ENCODE measurements around the gene SLC25A30. TPM values are rescaled to one million over a fixed set of nuclear protein-coding genes. Genes with fewer than 3 reads are reported as not detected.

Gene SLC25A30
- total and polyA plus RNA-seq, 11 donors: 27.9 to 208 (median 117) TPM

DNA sequence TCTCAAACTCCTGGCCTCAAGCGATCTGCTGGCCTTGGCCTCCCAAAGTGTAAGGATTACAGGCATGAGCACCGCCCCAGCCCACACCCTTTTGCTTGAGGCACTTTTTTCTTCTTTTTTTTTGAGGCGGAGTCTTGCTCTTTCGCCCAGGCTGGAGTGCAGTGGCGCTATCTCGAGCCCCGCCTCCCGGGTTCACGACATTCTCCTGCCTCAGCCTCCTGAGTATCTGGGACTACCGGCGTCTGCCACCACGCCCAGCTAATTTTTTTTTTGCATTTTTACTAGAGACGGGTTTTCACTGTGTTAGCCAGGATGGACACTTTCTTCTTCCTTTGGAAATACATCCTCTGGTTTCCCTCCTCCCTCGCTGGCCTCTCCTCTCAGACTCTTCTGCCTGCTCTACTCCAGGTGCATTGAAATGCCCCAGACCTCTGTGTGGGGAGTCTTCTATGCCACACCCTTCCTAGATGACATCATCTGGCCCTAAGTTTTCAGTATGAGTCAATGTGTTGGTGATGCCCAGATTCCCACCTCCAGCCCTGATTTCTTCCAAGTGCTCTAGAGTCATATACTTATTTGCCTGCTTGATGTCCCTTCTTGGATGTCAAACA is 56.5 kb downstream of the SLC25A30 start:
- no peak overlapping the region for H3K27ac ChIP-seq
- intact Hi-C loops (cut with DNase I): no loop called here
- H3K36me3 ChIP-seq: peaks cover 0 to 57% (median 26%) of the 10 kb centered on the region in 9 donors
- H3K4me1 ChIP-seq: peaks cover 0 to 14% (median 0%) of the 10 kb centered on the region in 12 donors
- H3K9me3 ChIP-seq: peaks cover 0 to 7% (median 0%) of the 10 kb centered on the region in 12 donors
- ATAC-seq (peak in 1 of 4 donors; percentile 33), DNase-seq (no peak)
- no peaks in the 10 kb centered on the region for H3K27me3 ChIP-seq
- no peak overlapping the region for H3K4me3 ChIP-seq
- WGBS, 4 donors: 95 to 96% (median 95%) methylated on average over 14 of the region's 14 CpGs
- no peak for TF ChIP-seq POLR2A (IDR thresholded peaks at IDR 0.05)
- TF ChIP-seq, protein P1, sequence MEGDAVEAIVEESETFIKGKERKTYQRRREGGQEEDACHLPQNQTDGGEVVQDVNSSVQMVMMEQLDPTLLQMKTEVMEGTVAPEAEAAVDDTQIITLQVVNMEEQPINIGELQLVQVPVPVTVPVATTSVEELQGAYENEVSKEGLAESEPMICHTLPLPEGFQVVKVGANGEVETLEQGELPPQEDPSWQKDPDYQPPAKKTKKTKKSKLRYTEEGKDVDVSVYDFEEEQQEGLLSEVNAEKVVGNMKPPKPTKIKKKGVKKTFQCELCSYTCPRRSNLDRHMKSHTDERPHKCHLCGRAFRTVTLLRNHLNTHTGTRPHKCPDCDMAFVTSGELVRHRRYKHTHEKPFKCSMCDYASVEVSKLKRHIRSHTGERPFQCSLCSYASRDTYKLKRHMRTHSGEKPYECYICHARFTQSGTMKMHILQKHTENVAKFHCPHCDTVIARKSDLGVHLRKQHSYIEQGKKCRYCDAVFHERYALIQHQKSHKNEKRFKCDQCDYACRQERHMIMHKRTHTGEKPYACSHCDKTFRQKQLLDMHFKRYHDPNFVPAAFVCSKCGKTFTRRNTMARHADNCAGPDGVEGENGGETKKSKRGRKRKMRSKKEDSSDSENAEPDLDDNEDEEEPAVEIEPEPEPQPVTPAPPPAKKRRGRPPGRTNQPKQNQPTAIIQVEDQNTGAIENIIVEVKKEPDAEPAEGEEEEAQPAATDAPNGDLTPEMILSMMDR (IDR thresholded peaks at IDR 0.05): no peak

DNA sequence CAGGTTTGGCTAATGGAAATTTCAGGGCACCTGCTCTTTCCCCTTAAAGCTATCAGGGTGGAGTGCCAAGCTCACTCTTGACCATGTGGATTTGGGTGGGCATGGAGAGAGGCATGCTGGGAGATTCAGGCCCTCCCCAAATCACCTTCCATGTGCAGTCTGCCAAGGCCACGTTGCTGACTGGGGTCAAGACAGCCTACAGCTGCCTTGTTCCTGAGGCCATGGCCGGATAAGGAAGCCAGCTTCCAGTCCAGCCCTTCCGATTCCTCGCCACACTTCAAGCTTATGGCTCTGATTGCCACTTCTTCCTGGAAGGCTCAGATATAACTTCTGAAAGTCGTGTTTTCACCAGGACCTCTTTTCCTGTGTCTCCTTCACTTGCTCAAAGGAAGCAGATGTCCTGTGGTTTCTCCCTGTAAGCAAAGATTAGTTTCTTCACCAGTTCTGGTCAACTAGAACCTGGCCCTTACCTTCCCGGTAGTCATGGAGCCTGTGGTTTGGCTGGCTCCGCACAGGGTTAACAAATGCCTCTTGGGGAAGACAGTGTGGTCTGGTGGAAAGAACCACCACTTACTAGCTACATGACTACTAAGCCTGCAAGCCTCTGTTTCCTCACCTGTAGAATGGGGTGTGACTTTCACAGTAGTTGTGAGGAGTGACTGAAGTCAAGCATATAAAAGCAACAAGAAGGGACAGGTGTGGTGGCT is 61.1 kb downstream of the SLC25A30 start:
- peaks cover 0 to 83% (median 53%) of the 10 kb centered on the region in 9 donors for H3K36me3 ChIP-seq
- intact Hi-C loops (cut with DNase I): no loop called here
- ATAC-seq: no peak
- H3K27me3 ChIP-seq: no peaks in the 10 kb centered on the region
- no peak for DNase-seq
- peaks cover 0 to 24% (median 0%) of the 10 kb centered on the region in 12 donors for H3K4me1 ChIP-seq
- no peak overlapping the region for H3K4me3 ChIP-seq
- no peak for TF ChIP-seq POLR2A (IDR thresholded peaks at IDR 0.05)
- TF ChIP-seq, protein P1 (IDR thresholded peaks at IDR 0.05): no peak
- WGBS, 4 donors: 71 to 78% (median 78%) methylated on average over 7 of the region's 7 CpGs
- H3K9me3 ChIP-seq: no peaks in the 10 kb centered on the region
- H3K27ac ChIP-seq: no peak overlapping the region

DNA sequence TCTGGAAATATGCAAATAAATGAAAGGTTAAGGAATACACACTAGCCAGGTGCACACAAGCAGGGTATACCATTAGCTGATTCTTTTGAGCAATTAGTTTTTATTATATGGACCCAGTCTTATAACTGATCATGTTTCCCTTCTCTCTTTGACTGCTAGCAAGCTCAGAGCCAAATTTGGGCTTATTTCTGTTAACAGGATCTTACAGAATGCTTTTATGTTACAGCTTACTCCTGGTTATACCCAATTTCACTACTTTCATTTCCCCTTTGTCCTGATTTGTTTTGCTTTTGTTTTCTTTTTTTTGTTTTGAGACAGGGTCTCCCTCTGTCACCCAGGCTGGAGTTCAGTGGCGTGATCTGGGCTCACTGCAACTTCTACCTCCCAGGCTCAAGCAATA is 64.3 kb downstream of the SLC25A30 start:
- no peaks in the 10 kb centered on the region for H3K9me3 ChIP-seq
- no peak for TF ChIP-seq POLR2A (IDR thresholded peaks at IDR 0.05)
- TF ChIP-seq, protein P1 (IDR thresholded peaks at IDR 0.05): no peak
- peaks cover 0 to 21% (median 1%) of the 10 kb centered on the region in 12 donors for H3K4me1 ChIP-seq
- H3K27me3 ChIP-seq: no peaks in the 10 kb centered on the region
- 92 to 97% (median 93%) methylated on average over 1 of the region's 1 CpG for WGBS, 4 donors
- no peak for DNase-seq
- H3K4me3 ChIP-seq: no peak overlapping the region
- peaks cover 0 to 91% (median 61%) of the 10 kb centered on the region in 9 donors for H3K36me3 ChIP-seq
- no peak for ATAC-seq
- intact Hi-C loops (cut with DNase I): no loop called here
- no peak overlapping the region for H3K27ac ChIP-seq

DNA sequence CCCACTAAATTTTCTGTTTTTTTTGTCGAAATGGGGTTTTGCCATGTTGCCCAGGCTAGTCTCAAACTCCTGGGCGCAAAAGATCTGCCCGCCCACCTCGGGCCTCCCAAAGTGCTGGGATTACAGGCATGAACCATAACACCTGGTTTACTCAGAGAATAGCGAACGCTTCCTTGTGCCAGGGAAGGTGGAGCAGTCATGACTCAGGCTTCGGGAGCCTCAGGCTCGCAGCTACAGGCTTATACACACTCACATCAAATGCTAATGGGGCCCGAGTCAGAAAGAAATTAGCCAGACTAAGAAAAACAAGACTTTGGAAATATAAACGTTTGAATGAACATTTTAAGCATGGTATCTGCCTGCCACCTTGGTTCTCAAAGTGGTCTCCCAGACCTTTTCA is 66.1 kb downstream of the SLC25A30 start:
- intact Hi-C loops (cut with DNase I): no loop called here
- Histone ChIP-seq H3K4me3 (no peak overlapping the region), H3K27me3 (no peaks in the 10 kb centered on the region), H3K27ac (no peak overlapping the region), H3K9me3 (no peaks in the 10 kb centered on the region), H3K36me3 (peaks cover 0 to 98% (median 77%) of the 10 kb centered on the region in 9 donors), H3K4me1 (peaks cover 0 to 25% (median 3%) of the 10 kb centered on the region in 12 donors)
- DNase-seq: no peak
- WGBS, 4 donors: 87 to 96% (median 89%) methylated on average over 10 of the region's 10 CpGs
- no peak for ATAC-seq
- TF ChIP-seq, protein P1 (IDR thresholded peaks at IDR 0.05): no peak
- no peak for TF ChIP-seq POLR2A (IDR thresholded peaks at IDR 0.05)

Measured in heart left ventricle (tissue), 16 donors.